HCT116 (cell line): ENCODE measurements around the gene NFKB1. TPM values are rescaled to one million over a fixed set of nuclear protein-coding genes. Genes with fewer than 3 reads are reported as not detected.

Experiments
- ATAC-seq: fragments of 200-7000 bp; cut with Tn5 transposase; 2 replicates; pipeline ENCODE4 v1.9.1; 2020; ENCODE audit warnings: mild to moderate bottlenecking, moderate library complexity
- BruUV-seq: library from RNA; stranded (reverse); fragments of 400-500 nt; replicated peaks from 2 replicates; lab custom pipeline; 2021; lab: Mats Ljungman, UMichigan
- CTCF ChIA-PET: fragments of 300-600 bp; sonication (Branson Sonifier 250); formaldehyde crosslinking; loops from one replicate; lab custom pipeline; 2021; ENCODE audit warnings: antibody characterized with exemption; lab: Charles Lee
- POLR2A ChIA-PET: fragments of 300-600, 350-600 bp; sonication (Branson Sonifier 250); formaldehyde crosslinking; loops from one replicate; lab custom pipeline; 2021; ENCODE audit warnings: antibody characterized with exemption; lab: Charles Lee
- RAD21 ChIA-PET, 2 experiments: fragments of 300-600 bp; sonication (Branson Sonifier 250); formaldehyde crosslinking; loops; one replicate each; lab custom pipeline; 2023; ENCODE audit warnings: low total read pairs in 2 of 2; ENCODE audit not compliant: uncharacterized antibody in 2 of 2, unreplicated experiment in 2 of 2, low non-redundant PET in 1 of 2; lab: Charles Lee
- DNase-seq: peaks from one replicate; pipeline ENCODE4 v3.0.0-alpha.2; 2010; ENCODE audit warnings: low read depth, low spot score
- H2AFZ ChIP-seq: fragments of 200-600 bp; shearing (Covaris generic), sonication (generic); 2 replicates; pipeline ENCODE4 v1.6.1; 2017; ENCODE audit warnings: low read depth, mixed run types, mixed read lengths, antibody characterized with exemption, low read length; ENCODE audit not compliant: poor library complexity, severe bottlenecking
- H3K27ac ChIP-seq: 2 replicates; pipeline ENCODE4 v1.5.1; 2012; ENCODE audit warnings: low read depth, low read length
- H3K27me3 ChIP-seq: fragments of 200-600 bp; sonication (generic); 2 replicates; pipeline ENCODE4 v1.6.1; 2016; ENCODE audit warnings: mixed run types, low read length, mixed read lengths; ENCODE audit not compliant: insufficient read depth
- H3K36me3 ChIP-seq, 2 experiments: fragments of 200-500 bp in 1 of 2; fragments of 200-600 bp in 1 of 2; sonication (Bioruptor generic) in 1 of 2; sonication (generic) in 1 of 2; 2 replicates each; pipeline versions ENCODE4 v1.5.1 to v1.6.1; 2014 to 2016; ENCODE audit warnings: low read length in 2 of 2, inconsistent platforms in 1 of 2, mixed read lengths in 1 of 2, mixed run types in 1 of 2; ENCODE audit not compliant: insufficient read depth in 2 of 2, control insufficient read depth in 1 of 2
- H3K4me1 ChIP-seq, 2 experiments: fragments of 200-600 bp in 1 of 2; sonication (generic) in 1 of 2; 2 replicates each; pipeline versions ENCODE4 v1.5.1 to v1.6.1; 2012 to 2017; ENCODE audit warnings: low read length in 2 of 2, inconsistent platforms in 1 of 2, mild to moderate bottlenecking in 1 of 2, mixed read lengths in 1 of 2, mixed run types in 1 of 2, moderate library complexity in 1 of 2; ENCODE audit not compliant: insufficient read depth in 2 of 2, control insufficient read depth in 1 of 2
- H3K4me2 ChIP-seq: fragments of 200-600 bp; sonication (generic); 2 replicates; pipeline ENCODE4 v1.6.1; 2017; ENCODE audit warnings: mixed run types, low read length, mixed read lengths
- H3K4me3 ChIP-seq, 2 experiments: fragments of 200-600 bp in 1 of 2; sonication (generic) in 1 of 2; replicated peaks in 1 of 2; 2 replicates each; pipeline ENCODE4 v1.5.1; 2011 to 2016; ENCODE audit warnings: low read length in 2 of 2, control low read depth in 1 of 2, low read depth in 1 of 2, mild to moderate bottlenecking in 1 of 2, mixed read lengths in 1 of 2, mixed run types in 1 of 2
- H3K79me2 ChIP-seq: fragments of 200-600 bp; sonication (generic); 2 replicates; pipeline ENCODE4 v1.6.1; 2017; ENCODE audit warnings: mild to moderate bottlenecking, mixed run types, low read length, moderate library complexity, mixed read lengths; ENCODE audit not compliant: insufficient read depth
- H3K9ac ChIP-seq: fragments of 200-600 bp; sonication (generic); 2 replicates; pipeline ENCODE4 v1.6.1; 2016; ENCODE audit warnings: low read length, mixed read lengths
- H3K9me2 ChIP-seq: fragments of 200-600 bp; sonication (generic), shearing (Covaris generic); 2 replicates; pipeline ENCODE4 v1.6.1; 2017; ENCODE audit warnings: mixed run types, mild to moderate bottlenecking, moderate library complexity; ENCODE audit not compliant: insufficient read depth
- H3K9me3 ChIP-seq, 2 experiments: fragments of 200-500 bp in 1 of 2; fragments of 200-600 bp in 1 of 2; sonication (Bioruptor generic) in 1 of 2; sonication (generic) in 1 of 2; 2 replicates each; pipeline ENCODE4 v1.6.1; 2014 to 2017; ENCODE audit warnings: low read length in 2 of 2, mixed read lengths in 2 of 2, inconsistent platforms in 1 of 2, low read depth in 1 of 2, mild to moderate bottlenecking in 1 of 2, mixed run types in 1 of 2, moderate library complexity in 1 of 2; ENCODE audit not compliant: control insufficient read depth in 1 of 2, insufficient read depth in 1 of 2
- H4K20me1 ChIP-seq: fragments of 200-600 bp; sonication (generic), shearing (Covaris generic); 2 replicates; pipeline ENCODE4 v1.6.1; 2017; ENCODE audit warnings: mixed run types, mild to moderate bottlenecking, moderate library complexity; ENCODE audit not compliant: insufficient read depth
- EGR1 ChIP-seq: IDR thresholded peaks from 2 replicates; pipeline ENCODE4 v1.6.1; 2012; ENCODE audit warnings: low read depth
- ELF1 ChIP-seq: IDR thresholded peaks from 2 replicates; pipeline ENCODE4 v1.6.1; 2012; ENCODE audit warnings: low read depth, borderline replicate concordance
- FOSL1 ChIP-seq: IDR thresholded peaks from 2 replicates; pipeline ENCODE4 v1.6.1; 2012; ENCODE audit warnings: low read depth
- POLR2AphosphoS5 ChIP-seq: IDR thresholded peaks from 2 replicates; pipeline ENCODE4 v1.6.1; 2011; ENCODE audit warnings: mild to moderate bottlenecking, low read depth, low read length, moderate library complexity
- SP1 ChIP-seq: IDR thresholded peaks from 2 replicates; pipeline ENCODE4 v1.6.1; 2012; ENCODE audit warnings: low read depth
- SRF ChIP-seq: IDR thresholded peaks from 2 replicates; pipeline ENCODE4 v1.6.1; 2012; ENCODE audit warnings: low read depth
- ZFX ChIP-seq: fragments of 450-650 bp; IDR thresholded peaks from 2 replicates; pipeline ENCODE4 v1.6.1; 2017
- ZNF274 ChIP-seq: fragments of 200-500 bp; sonication (Bioruptor generic); IDR thresholded peaks from 2 replicates; pipeline ENCODE4 v1.6.1; 2014; ENCODE audit warnings: mild to moderate bottlenecking, low read depth, low read length, inconsistent platforms
- intact Hi-C: fragments of 100-400 bp; cut with micrococcal nuclease; formaldehyde crosslinking; loops from 2 replicates; pipeline ENCODE4 v1.10.0; 2022
- total RNA-seq: library from RNA; stranded (reverse); gene quantifications from one replicate; pipeline ENCODE4 v1.2.1, GENCODE V29; 2021; ENCODE audit not compliant: unreplicated experiment
- TF ChIP-seq, protein P1 (sequence below), 3 experiments: fragments of 200-600 bp in 1 of 3; sonication (generic) in 1 of 3; IDR thresholded peaks in 2 of 3; conservative IDR thresholded peaks in 1 of 3; 2 replicates each; pipeline ENCODE4 v1.5.1; 2012 to 2017; ENCODE audit warnings: low read depth in 2 of 3, low read length in 2 of 3, antibody characterized with exemption in 1 of 3, borderline replicate concordance in 1 of 3, control low read depth in 1 of 3, mild to moderate bottlenecking in 1 of 3, mixed read lengths in 1 of 3, mixed run types in 1 of 3, moderate library complexity in 1 of 3; ENCODE audit not compliant: insufficient read depth in 1 of 3
- TF ChIP-seq, protein P2 (sequence below): IDR thresholded peaks from 2 replicates; pipeline ENCODE4 v1.6.1; 2012; ENCODE audit warnings: low read depth
- TF ChIP-seq, protein P3 (sequence below): IDR thresholded peaks from 2 replicates; pipeline ENCODE4 v1.6.1; 2012

NFKB1 gene
- total RNA-seq, 1 experiment from 2014 or later = 29.4 TPM

DNA sequence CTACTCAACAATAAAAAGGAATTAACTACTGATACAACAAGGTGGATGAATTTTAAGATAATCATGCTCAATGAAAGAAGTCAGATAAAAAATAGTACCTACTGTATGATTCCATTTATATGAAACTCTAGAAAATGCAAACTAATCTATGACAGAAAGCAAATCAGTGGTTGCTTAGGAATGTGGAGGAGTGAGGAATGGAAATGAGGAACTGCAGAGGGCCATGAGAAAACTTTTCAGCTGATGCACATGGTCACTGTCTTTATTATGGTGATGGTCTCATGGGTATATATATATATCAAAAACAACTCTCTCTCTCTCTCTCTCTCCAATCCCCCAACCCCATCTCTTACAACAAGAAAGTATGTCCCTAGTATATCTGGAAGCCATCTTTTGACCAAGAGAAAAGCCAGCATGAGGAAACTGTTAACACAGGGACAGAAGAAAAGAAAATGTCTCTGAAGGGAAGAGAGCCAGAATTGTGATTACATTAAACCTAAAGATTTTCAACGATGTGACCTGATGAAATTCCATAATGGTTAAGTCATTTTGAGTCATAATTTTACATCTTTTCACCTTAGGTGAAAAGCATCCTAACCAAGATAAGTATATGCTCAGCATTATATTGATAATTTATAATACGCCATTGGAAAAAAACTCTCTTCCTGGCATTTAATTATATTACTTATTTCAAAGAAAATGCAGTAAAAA lies 8.5 kb upstream of the NFKB1 start:
- ChIA-PET POLR2A (no interaction called here), RAD21 (no interaction called here), CTCF (no interaction called here)
- Histone ChIP-seq H3K27ac (no peak overlapping the region), H3K9ac (no peak overlapping the region), H2AFZ (peak overlapping the region; percentile 0), H3K36me3 (no peaks in the 10 kb centered on the region), H3K4me2 (no peak overlapping the region), H3K4me1 (peaks cover 0 to 6% of the 10 kb centered on the region in 2 experiments; a peak in 2 of 4 replicates), H3K9me2 (no peaks in the 10 kb centered on the region), H3K79me2 (no peaks in the 10 kb centered on the region), H3K9me3 (no peaks in the 10 kb centered on the region), H4K20me1 (no peaks in the 10 kb centered on the region), H3K27me3 (no peaks in the 10 kb centered on the region), H3K4me3 (no peak overlapping the region)
- no peak for DNase-seq
- BruUV-seq = no TSS peak
- intact Hi-C loops = no loop called here
- no peak for ATAC-seq
- TF ChIP-seq FOSL1 = no peak
- TF ChIP-seq, protein P1, sequence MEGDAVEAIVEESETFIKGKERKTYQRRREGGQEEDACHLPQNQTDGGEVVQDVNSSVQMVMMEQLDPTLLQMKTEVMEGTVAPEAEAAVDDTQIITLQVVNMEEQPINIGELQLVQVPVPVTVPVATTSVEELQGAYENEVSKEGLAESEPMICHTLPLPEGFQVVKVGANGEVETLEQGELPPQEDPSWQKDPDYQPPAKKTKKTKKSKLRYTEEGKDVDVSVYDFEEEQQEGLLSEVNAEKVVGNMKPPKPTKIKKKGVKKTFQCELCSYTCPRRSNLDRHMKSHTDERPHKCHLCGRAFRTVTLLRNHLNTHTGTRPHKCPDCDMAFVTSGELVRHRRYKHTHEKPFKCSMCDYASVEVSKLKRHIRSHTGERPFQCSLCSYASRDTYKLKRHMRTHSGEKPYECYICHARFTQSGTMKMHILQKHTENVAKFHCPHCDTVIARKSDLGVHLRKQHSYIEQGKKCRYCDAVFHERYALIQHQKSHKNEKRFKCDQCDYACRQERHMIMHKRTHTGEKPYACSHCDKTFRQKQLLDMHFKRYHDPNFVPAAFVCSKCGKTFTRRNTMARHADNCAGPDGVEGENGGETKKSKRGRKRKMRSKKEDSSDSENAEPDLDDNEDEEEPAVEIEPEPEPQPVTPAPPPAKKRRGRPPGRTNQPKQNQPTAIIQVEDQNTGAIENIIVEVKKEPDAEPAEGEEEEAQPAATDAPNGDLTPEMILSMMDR (IDR thresholded peaks at IDR 0.05 in 2 of 3, conservative IDR thresholded peaks at IDR 0.05 in 1 of 3; ENCODE audit: borderline replicate concordance in 1 of 3, insufficient read depth in 1 of 3, low read depth in 2 of 3, low read length in 2 of 3) = no peak
- TF ChIP-seq EGR1 = no peak
- TF ChIP-seq ZFX = no peak
- TF ChIP-seq, protein P2, sequence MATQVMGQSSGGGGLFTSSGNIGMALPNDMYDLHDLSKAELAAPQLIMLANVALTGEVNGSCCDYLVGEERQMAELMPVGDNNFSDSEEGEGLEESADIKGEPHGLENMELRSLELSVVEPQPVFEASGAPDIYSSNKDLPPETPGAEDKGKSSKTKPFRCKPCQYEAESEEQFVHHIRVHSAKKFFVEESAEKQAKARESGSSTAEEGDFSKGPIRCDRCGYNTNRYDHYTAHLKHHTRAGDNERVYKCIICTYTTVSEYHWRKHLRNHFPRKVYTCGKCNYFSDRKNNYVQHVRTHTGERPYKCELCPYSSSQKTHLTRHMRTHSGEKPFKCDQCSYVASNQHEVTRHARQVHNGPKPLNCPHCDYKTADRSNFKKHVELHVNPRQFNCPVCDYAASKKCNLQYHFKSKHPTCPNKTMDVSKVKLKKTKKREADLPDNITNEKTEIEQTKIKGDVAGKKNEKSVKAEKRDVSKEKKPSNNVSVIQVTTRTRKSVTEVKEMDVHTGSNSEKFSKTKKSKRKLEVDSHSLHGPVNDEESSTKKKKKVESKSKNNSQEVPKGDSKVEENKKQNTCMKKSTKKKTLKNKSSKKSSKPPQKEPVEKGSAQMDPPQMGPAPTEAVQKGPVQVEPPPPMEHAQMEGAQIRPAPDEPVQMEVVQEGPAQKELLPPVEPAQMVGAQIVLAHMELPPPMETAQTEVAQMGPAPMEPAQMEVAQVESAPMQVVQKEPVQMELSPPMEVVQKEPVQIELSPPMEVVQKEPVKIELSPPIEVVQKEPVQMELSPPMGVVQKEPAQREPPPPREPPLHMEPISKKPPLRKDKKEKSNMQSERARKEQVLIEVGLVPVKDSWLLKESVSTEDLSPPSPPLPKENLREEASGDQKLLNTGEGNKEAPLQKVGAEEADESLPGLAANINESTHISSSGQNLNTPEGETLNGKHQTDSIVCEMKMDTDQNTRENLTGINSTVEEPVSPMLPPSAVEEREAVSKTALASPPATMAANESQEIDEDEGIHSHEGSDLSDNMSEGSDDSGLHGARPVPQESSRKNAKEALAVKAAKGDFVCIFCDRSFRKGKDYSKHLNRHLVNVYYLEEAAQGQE = no peak
- TF ChIP-seq, protein P3, sequence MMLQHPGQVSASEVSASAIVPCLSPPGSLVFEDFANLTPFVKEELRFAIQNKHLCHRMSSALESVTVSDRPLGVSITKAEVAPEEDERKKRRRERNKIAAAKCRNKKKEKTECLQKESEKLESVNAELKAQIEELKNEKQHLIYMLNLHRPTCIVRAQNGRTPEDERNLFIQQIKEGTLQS = no peak
- TF ChIP-seq ELF1 = no peak
- TF ChIP-seq SRF = no peak
- no peak for TF ChIP-seq POLR2AphosphoS5
- no peak for TF ChIP-seq SP1
- TF ChIP-seq ZNF274 = no peak
